22Rv1 (cell line): Measurements from ENCODE around the gene RRP8.

ENCODE experiments used
- CTCF ChIP-seq: fragments of 450-650 bp; IDR thresholded peaks from 2 replicates; pipeline ENCODE4 v1.5.1; 2017; ENCODE audit warnings: mild to moderate bottlenecking
- ZFX ChIP-seq: fragments of 450-650 bp; IDR thresholded peaks from 2 replicates; pipeline ENCODE4 v1.6.1; 2017; ENCODE audit warnings: antibody characterized with exemption, borderline replicate concordance

GRCh38 chr11:6608011-6608410 is 4.6 kb upstream of the RRP8 start:
- no peak for TF ChIP-seq CTCF
- no peak for TF ChIP-seq ZFX
